ENCODE results near the gene KDM7A. TPM values are rescaled to one million over a fixed set of nuclear protein-coding genes. Genes with fewer than 3 reads are reported as not detected.

KDM7A gene
- total and polyA plus RNA-seq, 2 of the 4 experiments (the other 2 are of a cell fraction), result 1.5 to 2.3 TPM

DNA sequence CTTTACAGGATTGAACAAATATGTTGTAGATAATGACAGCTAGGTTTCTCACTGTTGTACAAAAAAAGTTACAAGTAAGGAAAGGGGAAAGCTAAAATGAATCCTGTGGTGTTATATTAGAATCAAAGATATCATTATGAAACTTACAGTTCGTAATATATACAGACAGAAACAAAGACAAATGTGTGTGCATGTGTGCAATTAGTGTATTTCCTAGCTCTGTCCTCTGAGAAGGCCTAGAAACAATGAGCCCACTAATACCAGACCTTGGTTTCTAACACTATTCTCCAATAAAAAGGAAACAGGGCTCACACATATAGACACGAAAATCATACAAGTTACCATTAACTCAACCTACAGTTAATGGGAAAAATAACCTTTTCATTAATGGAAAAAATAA lies 8.0 kb downstream of the KDM7A start:
- Histone ChIP-seq H3K79me1 (ENCODE audit: low read depth in 1 of 2, low read length in 2 of 2) (peaks cover 22 to 48% of the 10 kb centered on the region in 2 experiments), H3K9me1 (ENCODE audit: insufficient read depth, low read length) (peaks cover 5% of the 10 kb centered on the region; the same call in 1 of the 2 replicates), H3K14ac (replicated peaks; ENCODE audit: low read depth, low read length) (no peak overlapping the region), H4K20me1 (ENCODE audit: insufficient read depth, low read length) (peaks cover 5% of the 10 kb centered on the region; the same call in 1 of the 2 replicates), H3K56ac (ENCODE audit: extremely low read depth, insufficient read depth, low read length) (no peak overlapping the region), H4K5ac (ENCODE audit: low read depth, low read length) (no peak overlapping the region), H2AFZ (replicated peaks; ENCODE audit: low read length, poor library complexity) (no peak overlapping the region), H3K18ac (ENCODE audit: low read depth, low read length) (no peak overlapping the region), H4K8ac (ENCODE audit: low read depth in 2 of 2, low read length in 2 of 2) (no peak overlapping the region), H2BK5ac (ENCODE audit: low read depth, low read length, poor library complexity, severe bottlenecking) (no peak overlapping the region), H2AK9ac (replicated peaks; ENCODE audit: low read depth, low read length, poor library complexity) (no peak overlapping the region), H3K27ac (ENCODE audit: insufficient read depth, low read length) (no peak overlapping the region), H3K9me3 (ENCODE audit: control insufficient read depth, insufficient read depth, low read length) (no peaks in the 10 kb centered on the region), H2AK5ac (ENCODE audit: low read depth, low read length) (no peak overlapping the region), H3K27me3 (ENCODE audit: control insufficient read depth, insufficient read depth, low read length) (no peaks in the 10 kb centered on the region), H3K4me1 (ENCODE audit: control insufficient read depth, insufficient read depth, low read length) (peaks cover 2% of the 10 kb centered on the region; the same call in 1 of the 2 replicates), H2BK15ac (ENCODE audit: low read depth, low read length) (no peak overlapping the region), H4K91ac (ENCODE audit: insufficient read depth, low read depth, low read length) (no peak overlapping the region), H3K9ac (ENCODE audit: low read depth, low read length) (no peak overlapping the region), H3K4me2 (ENCODE audit: low read depth, low read length) (no peak overlapping the region), H3K23ac (ENCODE audit: low read depth, low read length) (no peak overlapping the region), H3K36me3 (ENCODE audit: control insufficient read depth, insufficient read depth, low read length) (no peaks in the 10 kb centered on the region), H2BK20ac (ENCODE audit: low read depth, low read length) (no peak overlapping the region), H3K4me3 (ENCODE audit: insufficient read depth, low read depth, low read length) (no peak overlapping the region), H3K4ac (ENCODE audit: low read depth, low read length) (no peak overlapping the region), H2BK120ac (ENCODE audit: low read depth, low read length) (no peak overlapping the region)
- ATAC-seq (ENCODE audit: low read depth) (no peak), DNase-seq (no peak)
- ChIA-PET POLR2A (ENCODE audit: unreplicated experiment) (no interaction called here), CTCF (interaction anchor here (0.8 kb wide), 1 partner anchor 106 kb away, joined by 3 read pairs; no protein-coding TSS in a partner anchor)
- no TSS peak for BruUV-seq (replicated peaks)
- in situ Hi-C loops (cut with MboI; ENCODE audit: low sequenced_read_pairs) (no loop called here), intact Hi-C loops (cut with micrococcal nuclease) (no loop called here), dilution Hi-C loops (cut with HindIII; ENCODE audit: low sequenced_read_pairs, unreplicated experiment) (no loop called here)
- TF ChIP-seq SMC3 (IDR thresholded peaks at IDR 0.05; ENCODE audit: low read depth, low read length) (no peak), NFE2L2 (IDR thresholded peaks at IDR 0.05; ENCODE audit: low read depth, low read length) (no peak), BHLHE40 (IDR thresholded peaks at IDR 0.05; ENCODE audit: low read depth, low read length) (no peak), CHD1 (IDR thresholded peaks at IDR 0.05; ENCODE audit: low read depth, low read length) (no peak), RFX5 (IDR thresholded peaks at IDR 0.05; ENCODE audit: low read depth, low read length) (no peak), POLR2A (IDR thresholded peaks at IDR 0.05; ENCODE audit: low read depth, low read length) (no peak), MAFK (IDR thresholded peaks at IDR 0.05; ENCODE audit: low read depth, low read length) (no peak), MXI1 (IDR thresholded peaks at IDR 0.05; ENCODE audit: borderline replicate concordance, low read depth, low read length) (no peak), FOS (IDR thresholded peaks at IDR 0.05; ENCODE audit: low read depth, low read length) (no peak), MAZ (IDR thresholded peaks at IDR 0.05; ENCODE audit: borderline replicate concordance, low read depth, low read length) (no peak)
- TF ChIP-seq, protein P1, sequence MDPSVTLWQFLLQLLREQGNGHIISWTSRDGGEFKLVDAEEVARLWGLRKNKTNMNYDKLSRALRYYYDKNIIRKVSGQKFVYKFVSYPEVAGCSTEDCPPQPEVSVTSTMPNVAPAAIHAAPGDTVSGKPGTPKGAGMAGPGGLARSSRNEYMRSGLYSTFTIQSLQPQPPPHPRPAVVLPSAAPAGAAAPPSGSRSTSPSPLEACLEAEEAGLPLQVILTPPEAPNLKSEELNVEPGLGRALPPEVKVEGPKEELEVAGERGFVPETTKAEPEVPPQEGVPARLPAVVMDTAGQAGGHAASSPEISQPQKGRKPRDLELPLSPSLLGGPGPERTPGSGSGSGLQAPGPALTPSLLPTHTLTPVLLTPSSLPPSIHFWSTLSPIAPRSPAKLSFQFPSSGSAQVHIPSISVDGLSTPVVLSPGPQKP (IDR thresholded peaks at IDR 0.05; ENCODE audit: borderline replicate concordance, low read depth, low read length), result no peak
- TF ChIP-seq, protein P2, sequence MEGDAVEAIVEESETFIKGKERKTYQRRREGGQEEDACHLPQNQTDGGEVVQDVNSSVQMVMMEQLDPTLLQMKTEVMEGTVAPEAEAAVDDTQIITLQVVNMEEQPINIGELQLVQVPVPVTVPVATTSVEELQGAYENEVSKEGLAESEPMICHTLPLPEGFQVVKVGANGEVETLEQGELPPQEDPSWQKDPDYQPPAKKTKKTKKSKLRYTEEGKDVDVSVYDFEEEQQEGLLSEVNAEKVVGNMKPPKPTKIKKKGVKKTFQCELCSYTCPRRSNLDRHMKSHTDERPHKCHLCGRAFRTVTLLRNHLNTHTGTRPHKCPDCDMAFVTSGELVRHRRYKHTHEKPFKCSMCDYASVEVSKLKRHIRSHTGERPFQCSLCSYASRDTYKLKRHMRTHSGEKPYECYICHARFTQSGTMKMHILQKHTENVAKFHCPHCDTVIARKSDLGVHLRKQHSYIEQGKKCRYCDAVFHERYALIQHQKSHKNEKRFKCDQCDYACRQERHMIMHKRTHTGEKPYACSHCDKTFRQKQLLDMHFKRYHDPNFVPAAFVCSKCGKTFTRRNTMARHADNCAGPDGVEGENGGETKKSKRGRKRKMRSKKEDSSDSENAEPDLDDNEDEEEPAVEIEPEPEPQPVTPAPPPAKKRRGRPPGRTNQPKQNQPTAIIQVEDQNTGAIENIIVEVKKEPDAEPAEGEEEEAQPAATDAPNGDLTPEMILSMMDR (conservative IDR thresholded peaks at IDR 0.05; ENCODE audit: low read depth, low read length), result no peak
- no CpG with 5 or more reads among the region's 2 CpGs for WGBS, 2 experiments (ENCODE audit: extremely low coverage in 2 of 2, insufficient read length in 1 of 2)
